GM12878 (cell line): ENCODE data around the gene DGAT2. TPM values are rescaled to one million over a fixed set of nuclear protein-coding genes. Genes with fewer than 3 reads are reported as not detected.

Experiments used
- ATAC-seq: fragments of 200-7000 bp; cut with Tn5 transposase; 3 replicates; pipeline ENCODE4 v1.9.1; 2020; ENCODE audit warnings: mild to moderate bottlenecking, moderate library complexity
- BruUV-seq: library from RNA; stranded (reverse); fragments of 400-500 nt; replicated peaks from 2 replicates; lab custom pipeline; 2021; lab: Mats Ljungman, UMichigan
- CTCF ChIA-PET: fragments of 300-600 bp; sonication (Branson Sonifier 250); formaldehyde crosslinking; extraction: SDS; loops from one replicate; lab custom pipeline; 2021; ENCODE audit warnings: inconsistent platforms; lab: Yijun Ruan, JAX
- POLR2A ChIA-PET: fragments of 350-600 bp; formaldehyde crosslinking; extraction: SDS; loops from one replicate; lab custom pipeline; 2021; ENCODE audit warnings: inconsistent platforms; lab: Charles Lee
- RAD21 ChIA-PET: fragments of 300-600 bp; sonication (Branson Sonifier 250); formaldehyde crosslinking; loops from one replicate; lab custom pipeline; 2023; ENCODE audit warnings: antibody characterized with exemption; ENCODE audit not compliant: unreplicated experiment; lab: Charles Lee
- SMC1A ChIA-PET: fragments of 300-600 bp; sonication (Branson Sonifier 250); formaldehyde crosslinking; loops from one replicate; lab custom pipeline; 2023; ENCODE audit not compliant: unreplicated experiment, uncharacterized antibody; lab: Charles Lee
- DNase-seq: peaks from one replicate; pipeline ENCODE4 v3.0.0-alpha.2; 2011; ENCODE audit warnings: low read depth, low spot score
- FAIRE-seq: peaks from 3 replicates; lab custom pipeline; 2011; peaks lifted over from hg19 to GRCh38; lab: Jason Lieb, UNC
- H2AFZ ChIP-seq: 2 replicates; pipeline ENCODE4 v1.6.0; 2011; ENCODE audit warnings: low read depth, low read length, control low read depth; ENCODE audit not compliant: control insufficient read depth
- H3K27ac ChIP-seq: 2 replicates; pipeline ENCODE4 v1.5.1; 2011; ENCODE audit warnings: control low read depth; ENCODE audit not compliant: control insufficient read depth, insufficient read depth
- H3K27me3 ChIP-seq, 2 experiments: replicated peaks in 1 of 2; 2 replicates each; pipeline versions ENCODE4 v1.6.0 to v1.6.1; 2011; ENCODE audit warnings: low read length in 1 of 2; ENCODE audit not compliant: control insufficient read depth in 2 of 2, insufficient read depth in 2 of 2
- H3K36me3 ChIP-seq, 2 experiments: 2 replicates each; pipeline ENCODE4 v1.5.1; 2011; ENCODE audit warnings: low read length in 1 of 2; ENCODE audit not compliant: control insufficient read depth in 2 of 2, insufficient read depth in 2 of 2
- H3K4me1 ChIP-seq: 2 replicates; pipeline ENCODE4 v1.6.1; 2011; ENCODE audit warnings: mild to moderate bottlenecking, low read length, moderate library complexity, mixed read lengths; ENCODE audit not compliant: control insufficient read depth, insufficient read depth
- H3K4me2 ChIP-seq: 2 replicates; pipeline ENCODE4 v1.6.0; 2011; ENCODE audit warnings: control low read depth; ENCODE audit not compliant: control insufficient read depth, insufficient read depth
- H3K4me3 ChIP-seq: fragments of 200-600 bp; sonication (generic); 2 replicates; pipeline ENCODE4 v1.5.1; 2016
- H3K79me2 ChIP-seq: 2 replicates; pipeline ENCODE4 v1.6.0; 2011; ENCODE audit warnings: low read length; ENCODE audit not compliant: control insufficient read depth, insufficient read depth
- H3K9ac ChIP-seq: 2 replicates; pipeline ENCODE4 v1.8.0; 2011; ENCODE audit warnings: low read length, control low read depth, mixed read lengths; ENCODE audit not compliant: control insufficient read depth, insufficient read depth
- H3K9me3 ChIP-seq: replicated peaks from 3 replicates; pipeline ENCODE4 v1.5.1; 2011; ENCODE audit warnings: mild to moderate bottlenecking, low read length; ENCODE audit not compliant: control insufficient read depth, insufficient read depth
- H4K20me1 ChIP-seq: 2 replicates; pipeline ENCODE4 v1.6.0; 2011; ENCODE audit not compliant: control insufficient read depth, insufficient read depth
- ETV6 ChIP-seq, 2 experiments: fragments of 450-650 bp in 1 of 2; IDR thresholded peaks in 1 of 2; conservative IDR thresholded peaks in 1 of 2; 2 replicates each; pipeline ENCODE4 v1.6.1; 2014; ENCODE audit warnings: antibody characterized with exemption in 1 of 2, borderline replicate concordance in 1 of 2, low read depth in 1 of 2, mild to moderate bottlenecking in 1 of 2, moderate library complexity in 1 of 2
- NBN ChIP-seq: fragments of 450-650 bp; IDR thresholded peaks from 2 replicates; pipeline ENCODE4 v1.6.1; 2016
- NRF1 ChIP-seq: conservative IDR thresholded peaks from 2 replicates; pipeline ENCODE4 v1.6.1; 2011; ENCODE audit warnings: mild to moderate bottlenecking, low read depth, low read length, improper control_type of control experiment
- RBBP5 ChIP-seq: fragments of 200-600 bp; sonication (generic); conservative IDR thresholded peaks from 2 replicates; pipeline ENCODE4 v1.6.1; 2016
- RFX5 ChIP-seq: IDR thresholded peaks from 2 replicates; pipeline ENCODE4 v1.6.1; 2011; ENCODE audit warnings: low read depth, low read length, improper control_type of control experiment
- WGBS: methylation state at CpG from one replicate; pipeline ENCODE4 v1.1.6; 2016; ENCODE audit warnings: low lambda C conversion rate; ENCODE audit not compliant: insufficient replicate concordance, insufficient coverage; ENCODE audit errors: missing lambda C conversion rate; 5-methylcytosine and 5-hydroxymethylcytosine counted together
- in situ Hi-C: fragments of 300-500 bp; cut with MboI; formaldehyde crosslinking; loops from 9 replicates; pipeline ENCODE4 v1.14.3; 2018; ENCODE audit warnings: mixed read lengths
- intact Hi-C: fragments of 100-400 bp; cut with micrococcal nuclease; formaldehyde crosslinking; loops from one replicate; pipeline ENCODE4 v1.14.2; 2022; ENCODE audit not compliant: unreplicated experiment
- polyA plus RNA-seq, 11 experiments: library from polyadenylated mRNA; depleted of rRNA in 4 of 11; unstranded in 6 of 11; stranded (reverse) in 5 of 11; fragments of >200 nt; fragmentation: Nextera tagmentation in 4 of 11; fragmentation: Illumina TruSeq in 1 of 11; extraction: Ambion mirVana in 4 of 11; extraction: Trizol in 1 of 11; gene quantifications; 1 replicate in 1 of 11; 2 replicates in 10 of 11; pipeline versions ENCODE4 v1.2.1 to v1.2.3, GENCODE V29; 2011 to 2016; ENCODE audit warnings: inconsistent platforms in 2 of 11, missing spikeins in 2 of 11, low read depth in 1 of 11
- total RNA-seq, 4 experiments: library from RNA; depleted of rRNA in 3 of 4; stranded (reverse); fragments of >200 nt in 3 of 4; fragmentation: Illumina TruSeq in 1 of 4; extraction: Trizol in 1 of 4; gene quantifications; 2 replicates each; pipeline versions ENCODE4 v1.2.1 to v1.2.3, GENCODE V29; 2013 to 2021

DGAT2 gene
- total and polyA plus RNA-seq, 10 of the 15 experiments (the other 5 are each of a cell fraction or from before 2014, with no cell fraction given), result 5.1 to 25.9 (median 17.6) TPM

DNA sequence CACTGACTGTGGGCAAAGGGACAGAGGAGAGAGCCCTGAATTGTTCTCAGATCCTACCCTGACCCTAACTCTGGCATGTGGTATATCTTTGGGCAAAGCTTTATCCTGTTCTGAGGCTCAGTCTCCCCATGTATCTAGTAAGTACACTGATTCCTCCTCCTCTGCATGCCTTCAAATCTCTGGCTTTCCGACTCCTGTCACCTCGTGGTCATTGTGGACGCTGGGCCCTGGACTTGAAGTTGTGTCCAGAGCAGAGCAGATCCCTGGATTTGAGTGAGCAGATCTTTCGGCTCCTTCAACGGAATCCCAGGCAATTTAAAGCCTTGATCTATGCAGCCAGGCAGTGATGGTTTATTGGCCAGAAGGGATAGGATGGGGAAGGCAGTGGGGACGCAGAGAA lies 47.9 kb upstream of the DGAT2 start (continued):
- TF ChIP-seq RBBP5, result no peak
- TF ChIP-seq RFX5, result no peak

DNA sequence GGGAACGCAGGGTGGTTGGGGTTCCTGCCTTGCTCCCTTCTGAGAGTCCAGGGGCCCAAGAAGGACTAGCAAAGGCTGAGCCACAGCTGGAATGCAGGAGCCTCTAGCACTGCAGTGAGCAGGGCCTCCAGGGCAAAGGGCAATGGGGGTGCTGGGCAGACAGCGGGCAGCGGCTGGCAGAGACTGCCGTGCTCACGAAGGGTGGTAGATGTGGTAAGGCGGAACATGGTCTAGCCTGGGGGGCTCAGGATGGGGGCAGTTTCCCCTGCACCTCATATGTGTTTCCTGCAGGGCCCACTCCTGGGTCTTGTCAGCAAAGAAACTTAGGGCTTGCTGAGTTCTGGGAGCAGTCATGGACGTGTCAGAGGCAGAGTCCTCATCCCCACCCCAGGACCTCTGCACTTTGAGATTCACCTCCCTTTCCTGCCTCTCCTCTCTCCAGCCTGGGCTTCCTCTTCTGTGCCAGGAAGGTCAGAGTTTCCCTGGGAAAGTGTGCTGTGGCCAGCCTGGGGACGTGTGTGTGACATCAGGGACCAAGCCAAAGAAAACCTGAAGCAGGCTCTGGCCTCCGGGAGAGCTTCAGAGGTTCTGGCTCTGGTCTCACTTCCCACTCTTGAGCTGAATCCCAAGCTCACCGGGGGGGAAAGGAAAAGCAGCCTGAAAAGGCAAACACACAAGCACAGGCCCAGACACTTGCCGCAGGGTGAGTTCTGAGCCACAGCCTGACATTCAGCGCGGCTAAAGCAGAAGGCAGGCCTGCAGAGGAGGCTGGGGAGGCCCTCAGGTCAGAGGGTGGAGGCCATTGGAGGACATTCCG lies 46.5 kb upstream of the DGAT2 start:
- Histone ChIP-seq H3K36me3 (no peaks in the 10 kb centered on the region), H3K4me3 (no peak overlapping the region), H3K27ac (no peak overlapping the region), H3K4me2 (no peak overlapping the region), H3K79me2 (no peaks in the 10 kb centered on the region), H3K9ac (no peak overlapping the region), H3K4me1 (peaks cover 11% of the 10 kb centered on the region), H3K9me3 (no peaks in the 10 kb centered on the region), H4K20me1 (no peaks in the 10 kb centered on the region), H2AFZ (no peak overlapping the region), H3K27me3 (no peaks in the 10 kb centered on the region)
- ChIA-PET SMC1A (interaction anchor here (1.3 to 2.1 kb wide), 4 partner anchors 16 to 430 kb away, joined by 3 to 12 read pairs (median 4); no protein-coding TSS in a partner anchor), CTCF (interaction anchor here (0.6 to 2.9 kb wide), 13 partner anchors 15 to 508 kb away, joined by 3 to 23 read pairs (median 4); no protein-coding TSS in a partner anchor), POLR2A (interaction anchor here (0.5 kb wide), 1 partner anchor 414 kb away, joined by 3 read pairs; no protein-coding TSS in a partner anchor), RAD21 (interaction anchor here (1.1 to 2.1 kb wide), 4 partner anchors 63 to 85 kb away, joined by 3 to 16 read pairs (median 7); no protein-coding TSS in a partner anchor)
- ATAC-seq (no peak), FAIRE-seq (no peak), DNase-seq (no peak)
- no TSS peak for BruUV-seq
- intact Hi-C loops (loop anchor here (2.0 kb wide), 2 partner anchors 151 to 431 kb away; no protein-coding TSS in a partner anchor), in situ Hi-C loops (no loop called here)
- 81% methylated on average over 14 of the region's 14 CpGs for WGBS
- TF ChIP-seq NBN (no peak), ETV6 (conservative IDR thresholded peaks at IDR 0.05 in 1 of 2, IDR thresholded peaks at IDR 0.05 in 1 of 2; ENCODE audit: borderline replicate concordance in 1 of 2, low read depth in 1 of 2) (no peak), NRF1 (no peak)
